Common myeloid progenitor, CD34-positive (primary cell): ENCODE measurements around the gene ADAMTSL2.

Experiments
- CTCF ChIA-PET: fragments of 350-600 bp; sonication (Branson Sonifier 250); formaldehyde crosslinking; loops from one replicate; lab custom pipeline; 2021; ENCODE audit warnings: antibody characterized with exemption; lab: Charles Lee
- POLR2A ChIA-PET: fragments of 350-600 bp; sonication (Branson Sonifier 250); formaldehyde crosslinking; loops from one replicate; lab custom pipeline; 2021; ENCODE audit warnings: antibody characterized with exemption; lab: Charles Lee
- DNase-seq, 3 donors: peaks; one replicate each; pipeline versions ENCODE4 v3.0.0 to v3.0.0-alpha.2; 2013
- H3K27ac ChIP-seq, 2 experiments: 1 replicate in 1 of 2; 2 replicates in 1 of 2; pipeline ENCODE4 v1.7.0; 2013; ENCODE audit warnings: inconsistent platforms in 2 of 2, low read length in 2 of 2, mild to moderate bottlenecking in 2 of 2, low read depth in 1 of 2, moderate library complexity in 1 of 2; ENCODE audit not compliant: severe bottlenecking in 2 of 2, insufficient read depth in 1 of 2, poor library complexity in 1 of 2
- H3K27me3 ChIP-seq, 5 experiments: replicated peaks in 2 of 5; 1 replicate in 3 of 5; 2 replicates in 2 of 5; pipeline versions ENCODE4 v1.6.1 to v1.7.0; 2013; ENCODE audit warnings: low read length in 4 of 5, mild to moderate bottlenecking in 2 of 5, moderate library complexity in 2 of 5, inconsistent platforms in 1 of 5; ENCODE audit not compliant: insufficient read depth in 5 of 5, control insufficient read depth in 4 of 5
- H3K36me3 ChIP-seq, 4 experiments: 1 replicate in 2 of 4; 2 replicates in 2 of 4; pipeline versions ENCODE4 v1.6.1 to v1.7.0; 2013; ENCODE audit warnings: low read length in 3 of 4, control low read depth in 1 of 4, mild to moderate bottlenecking in 1 of 4; ENCODE audit not compliant: control insufficient read depth in 4 of 4, insufficient read depth in 4 of 4
- H3K4me1 ChIP-seq, 4 experiments: 1 replicate in 3 of 4; 2 replicates in 1 of 4; pipeline versions ENCODE4 v1.6.1 to v1.7.1; 2013; ENCODE audit warnings: low read length in 3 of 4, mild to moderate bottlenecking in 3 of 4, control low read depth in 1 of 4, inconsistent platforms in 1 of 4, moderate library complexity in 1 of 4; ENCODE audit not compliant: control insufficient read depth in 4 of 4, insufficient read depth in 4 of 4; ENCODE audit errors: control extremely low read depth in 1 of 4
- H3K4me3 ChIP-seq, 7 experiments: 1 replicate in 4 of 7; 2 replicates in 3 of 7; pipeline versions ENCODE4 v1.5.1 to v1.7.0; 2013; ENCODE audit warnings: mild to moderate bottlenecking in 7 of 7, low read length in 6 of 7, moderate library complexity in 6 of 7, inconsistent platforms in 2 of 7, low read depth in 2 of 7, control low read depth in 1 of 7; ENCODE audit not compliant: insufficient read depth in 4 of 7, control insufficient read depth in 1 of 7; ENCODE audit errors: extremely low read depth in 1 of 7
- H3K9me3 ChIP-seq, 5 experiments: 1 replicate in 4 of 5; 2 replicates in 1 of 5; pipeline versions ENCODE4 v1.6.1 to v1.7.1; 2013; ENCODE audit warnings: low read length in 4 of 5, mild to moderate bottlenecking in 2 of 5, inconsistent platforms in 1 of 5, low read depth in 1 of 5, moderate library complexity in 1 of 5; ENCODE audit not compliant: control insufficient read depth in 4 of 5, insufficient read depth in 2 of 5; ENCODE audit errors: control extremely low read depth in 1 of 5
- WGBS: methylation state at CpG from one replicate; pipeline ENCODE4 v1.1.5; 2013; ENCODE audit not compliant: insufficient coverage; 5-methylcytosine and 5-hydroxymethylcytosine counted together

The ADAMTSL2 gene

GRCh38 chr9:133529457-133529856 lies 5.0 kb upstream of the ADAMTSL2 start:
- peaks cover 0 to 29% (median 26%) of the 10 kb centered on the region in 4 experiments for H3K4me1 ChIP-seq
- DNase-seq = no peak
- H3K9me3 ChIP-seq = no peaks in the 10 kb centered on the region
- 93% methylated on average over 5 of the region's 7 CpGs for WGBS
- no peaks in the 10 kb centered on the region for H3K36me3 ChIP-seq
- ChIA-PET POLR2A (interaction anchor here (1.2 kb wide), 1 partner anchor 11 kb away, joined by 3 read pairs; no protein-coding TSS in a partner anchor), CTCF (interaction anchor here (0.9 to 5.7 kb wide), 4 partner anchors 9 to 197 kb away, joined by 3 to 39 read pairs (median 4); no protein-coding TSS in a partner anchor)
- H3K27me3 ChIP-seq = peaks cover 0 to 12% (median 7%) of the 10 kb centered on the region in 5 experiments
- H3K4me3 ChIP-seq = no peak overlapping the region
- H3K27ac ChIP-seq = no peak overlapping the region

GRCh38 chr9:133529874-133530273 lies 4.6 kb upstream of the ADAMTSL2 start:
- Histone ChIP-seq H3K4me1 (peaks cover 0 to 32% (median 29%) of the 10 kb centered on the region in 4 experiments), H3K36me3 (no peaks in the 10 kb centered on the region), H3K4me3 (no peak overlapping the region), H3K27ac (no peak overlapping the region), H3K9me3 (no peaks in the 10 kb centered on the region), H3K27me3 (peaks cover 0 to 15% (median 8%) of the 10 kb centered on the region in 5 experiments)
- ChIA-PET CTCF (interaction anchor here (1.2 to 5.7 kb wide), 3 partner anchors 10 to 196 kb away, joined by 3 to 39 read pairs (median 4); no protein-coding TSS in a partner anchor), POLR2A (interaction anchor here (0.8 to 1.2 kb wide), 2 partner anchors 12 to 61 kb away, joined by 3 read pairs; no protein-coding TSS in a partner anchor)
- 98% methylated on average over 5 of the region's 7 CpGs for WGBS
- DNase-seq = no peak

GRCh38 chr9:133531293-133531692 lies 3.2 kb upstream of the ADAMTSL2 start:
- CTCF ChIA-PET = interaction anchor here (0.6 to 5.7 kb wide), 4 partner anchors 17 to 262 kb away, joined by 3 to 39 read pairs (median 3); no protein-coding TSS in a partner anchor
- Histone ChIP-seq H3K9me3 (no peaks in the 10 kb centered on the region), H3K4me1 (peaks cover 0 to 34% (median 31%) of the 10 kb centered on the region in 4 experiments), H3K27me3 (peaks cover 0 to 27% (median 10%) of the 10 kb centered on the region in 5 experiments), H3K27ac (no peak overlapping the region), H3K4me3 (no peak overlapping the region), H3K36me3 (no peaks in the 10 kb centered on the region)
- 95% methylated on average over 9 of the region's 9 CpGs for WGBS
- no peak for DNase-seq
- POLR2A ChIA-PET = no interaction called here

GRCh38 chr9:133532937-133533668 lies 1.4 kb upstream of the ADAMTSL2 start:
- WGBS = 44% methylated on average over 19 of the region's 20 CpGs
- Histone ChIP-seq H3K4me3 (no peak overlapping the region), H3K9me3 (no peaks in the 10 kb centered on the region), H3K4me1 (peaks cover 0 to 28% (median 23%) of the 10 kb centered on the region in 4 experiments), H3K36me3 (no peaks in the 10 kb centered on the region), H3K27me3 (peaks cover 0 to 43% (median 11%) of the 10 kb centered on the region in 5 experiments), H3K27ac (no peak overlapping the region)
- DNase-seq = peak; percentile 85 to 91 (median 90)
- ChIA-PET CTCF (interaction anchor here (0.9 to 5.7 kb wide), 15 partner anchors 9 to 228 kb away, joined by 3 to 39 read pairs (median 3); partner anchors contain the start of gene MYMK), POLR2A (interaction anchor here (1.0 kb wide), 1 partner anchor 52 kb away, joined by 3 read pairs; no protein-coding TSS in a partner anchor)

- H3K27ac ChIP-seq = no peak overlapping the region
- H3K27me3 ChIP-seq = peaks cover 0 to 51% (median 11%) of the 10 kb centered on the region in 5 experiments
- POLR2A ChIA-PET = interaction anchor here (0.7 to 1.0 kb wide), 2 partner anchors 10 to 51 kb away, joined by 3 read pairs; no protein-coding TSS in a partner anchor
- WGBS = 37% methylated on average over 9 of the region's 9 CpGs
- peaks cover 0 to 29% (median 23%) of the 10 kb centered on the region in 4 experiments for H3K4me1 ChIP-seq
- no peaks in the 10 kb centered on the region for H3K36me3 ChIP-seq
- no peaks in the 10 kb centered on the region for H3K9me3 ChIP-seq
- peak overlapping the region in 2 of 7 experiments; percentile 46 to 49 for H3K4me3 ChIP-seq
- DNase-seq = peak in 2 of 3 donors; percentile 55 to 61
- CTCF ChIA-PET = interaction anchor here (0.9 to 5.7 kb wide), 10 partner anchors 17 to 227 kb away, joined by 3 to 39 read pairs (median 4); no protein-coding TSS in a partner anchor
These were observed 647 bp upstream of the ADAMTSL2 start for GRCh38 chr9:133533857-133534256.

GRCh38 chr9:133535306-133535877 lies 888 bp downstream of the ADAMTSL2 start:
- H3K36me3 ChIP-seq = no peaks in the 10 kb centered on the region
- WGBS = 89% methylated on average over 8 of the region's 13 CpGs
- no peak overlapping the region for H3K27ac ChIP-seq
- POLR2A ChIA-PET = no interaction called here
- DNase-seq = no peak
- CTCF ChIA-PET = no interaction called here
- H3K9me3 ChIP-seq = no peaks in the 10 kb centered on the region
- H3K4me1 ChIP-seq = peaks cover 0 to 42% (median 33%) of the 10 kb centered on the region in 4 experiments
- peak overlapping the region in 1 of 7 experiments; percentile 49 for H3K4me3 ChIP-seq
- peaks cover 0 to 66% (median 14%) of the 10 kb centered on the region in 5 experiments for H3K27me3 ChIP-seq
